Measurements from ENCODE around the gene RARB.

The RARB gene

DNA sequence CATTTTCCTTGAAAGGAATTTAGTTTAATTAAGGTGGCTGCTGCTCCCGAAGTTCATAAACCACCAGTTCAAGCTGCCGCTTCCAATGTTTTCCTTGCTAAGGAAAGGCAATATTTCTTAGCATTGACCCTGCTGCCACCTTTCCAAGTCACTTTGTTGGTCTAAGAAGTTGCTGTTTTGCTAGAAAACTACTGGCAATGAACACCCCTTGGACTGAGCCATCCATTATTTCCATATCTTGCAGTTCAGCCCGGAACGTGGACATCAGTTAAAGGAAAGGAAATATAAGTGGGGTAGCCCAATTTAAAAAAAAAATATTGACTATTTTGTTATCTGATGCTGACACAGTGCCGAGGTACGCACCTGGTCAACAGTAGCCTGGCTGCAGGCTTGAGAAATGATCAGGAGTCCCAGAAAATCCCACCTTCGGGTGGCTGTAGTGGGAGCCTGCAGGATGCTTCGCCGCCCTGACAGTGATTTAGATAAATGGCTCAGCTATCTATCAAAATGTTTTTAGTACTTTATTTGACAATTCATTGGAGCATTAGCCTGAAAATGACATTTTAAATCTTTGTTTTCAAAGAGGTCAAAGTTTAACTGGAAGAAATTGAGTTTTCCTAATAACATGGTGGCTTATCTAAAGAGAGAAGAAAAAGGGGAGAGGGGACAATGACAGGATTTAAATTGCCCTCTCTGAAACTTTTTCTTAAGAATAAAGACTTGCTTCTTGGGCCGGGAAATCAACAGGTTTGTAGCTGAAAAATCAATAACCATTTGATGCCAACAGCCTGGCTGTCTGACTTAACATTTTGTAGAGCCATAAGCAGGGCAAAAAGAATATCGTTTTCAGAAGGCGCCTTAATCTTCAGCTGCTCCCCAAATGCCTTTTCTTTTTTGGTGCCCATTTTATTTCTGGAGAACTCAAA lies 1.6 kb downstream of the RARB start:
- H3K27ac ChIP-seq, result no peak overlapping the region
- TF ChIP-seq ZFX (IDR thresholded peaks at IDR 0.05), result no peak
- TF ChIP-seq, protein P1, sequence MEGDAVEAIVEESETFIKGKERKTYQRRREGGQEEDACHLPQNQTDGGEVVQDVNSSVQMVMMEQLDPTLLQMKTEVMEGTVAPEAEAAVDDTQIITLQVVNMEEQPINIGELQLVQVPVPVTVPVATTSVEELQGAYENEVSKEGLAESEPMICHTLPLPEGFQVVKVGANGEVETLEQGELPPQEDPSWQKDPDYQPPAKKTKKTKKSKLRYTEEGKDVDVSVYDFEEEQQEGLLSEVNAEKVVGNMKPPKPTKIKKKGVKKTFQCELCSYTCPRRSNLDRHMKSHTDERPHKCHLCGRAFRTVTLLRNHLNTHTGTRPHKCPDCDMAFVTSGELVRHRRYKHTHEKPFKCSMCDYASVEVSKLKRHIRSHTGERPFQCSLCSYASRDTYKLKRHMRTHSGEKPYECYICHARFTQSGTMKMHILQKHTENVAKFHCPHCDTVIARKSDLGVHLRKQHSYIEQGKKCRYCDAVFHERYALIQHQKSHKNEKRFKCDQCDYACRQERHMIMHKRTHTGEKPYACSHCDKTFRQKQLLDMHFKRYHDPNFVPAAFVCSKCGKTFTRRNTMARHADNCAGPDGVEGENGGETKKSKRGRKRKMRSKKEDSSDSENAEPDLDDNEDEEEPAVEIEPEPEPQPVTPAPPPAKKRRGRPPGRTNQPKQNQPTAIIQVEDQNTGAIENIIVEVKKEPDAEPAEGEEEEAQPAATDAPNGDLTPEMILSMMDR (conservative IDR thresholded peaks at IDR 0.05), result no peak

- TF ChIP-seq ZFX (IDR thresholded peaks at IDR 0.05), result no peak
- TF ChIP-seq, protein P1 (conservative IDR thresholded peaks at IDR 0.05), result no peak
- no peak overlapping the region for H3K27ac ChIP-seq
Observed at GRCh38 chr3:25430287-25430934, 2.3 kb downstream of the RARB start.

DNA sequence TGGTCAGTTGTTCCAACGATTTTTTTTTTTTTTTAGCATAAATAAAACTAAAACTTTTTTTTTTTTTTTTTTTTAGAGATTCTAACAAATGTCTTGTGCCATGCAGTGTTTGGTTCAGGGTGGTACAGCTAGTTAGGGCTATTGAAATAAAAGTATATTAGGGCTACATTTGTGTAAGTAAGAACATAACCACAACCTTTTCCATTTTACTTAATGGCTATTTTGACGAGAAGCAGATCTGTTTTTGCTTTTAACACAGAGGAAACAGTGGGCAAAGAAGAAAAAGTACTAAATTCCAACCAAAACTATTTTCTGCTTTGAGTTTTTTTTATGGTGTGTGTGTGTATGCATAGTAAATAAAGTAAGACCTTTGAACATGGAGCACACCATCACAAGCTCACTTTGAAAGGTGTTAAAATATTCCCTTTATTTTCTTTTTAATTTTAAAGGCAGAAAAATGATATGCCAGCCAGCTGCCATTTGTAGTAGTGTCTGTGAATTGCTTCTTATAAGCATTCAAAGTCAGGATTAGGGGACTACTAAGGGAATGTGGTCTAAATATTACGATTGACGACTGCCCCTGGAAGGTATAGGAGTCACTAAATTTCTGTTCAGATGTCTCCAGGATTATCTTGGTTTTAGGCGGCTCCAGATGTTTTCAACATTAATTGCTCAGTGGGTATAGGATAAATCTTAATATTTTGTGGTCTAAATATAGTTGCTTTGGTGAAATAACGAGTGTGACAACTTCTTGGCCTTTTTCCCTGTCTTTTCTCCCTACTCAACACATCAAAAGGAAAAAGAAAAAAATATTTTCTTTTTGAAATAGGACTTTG lies 3.1 kb downstream of the RARB start:
- TF ChIP-seq, protein P1 (conservative IDR thresholded peaks at IDR 0.05), result no peak
- TF ChIP-seq ZFX (IDR thresholded peaks at IDR 0.05), result no peak
- H3K27ac ChIP-seq, result no peak overlapping the region

- TF ChIP-seq ZFX (IDR thresholded peaks at IDR 0.05), result no peak
- TF ChIP-seq, protein P1 (conservative IDR thresholded peaks at IDR 0.05), result no peak
- no peak overlapping the region for H3K27ac ChIP-seq
Observed at GRCh38 chr3:25432176-25432720, 4.2 kb downstream of the RARB start.

- TF ChIP-seq ZFX (IDR thresholded peaks at IDR 0.05), result no peak
- TF ChIP-seq, protein P1 (conservative IDR thresholded peaks at IDR 0.05), result no peak
- H3K27ac ChIP-seq, result no peak overlapping the region
Observed at GRCh38 chr3:25433106-25433505, 5.0 kb downstream of the RARB start.

DNA sequence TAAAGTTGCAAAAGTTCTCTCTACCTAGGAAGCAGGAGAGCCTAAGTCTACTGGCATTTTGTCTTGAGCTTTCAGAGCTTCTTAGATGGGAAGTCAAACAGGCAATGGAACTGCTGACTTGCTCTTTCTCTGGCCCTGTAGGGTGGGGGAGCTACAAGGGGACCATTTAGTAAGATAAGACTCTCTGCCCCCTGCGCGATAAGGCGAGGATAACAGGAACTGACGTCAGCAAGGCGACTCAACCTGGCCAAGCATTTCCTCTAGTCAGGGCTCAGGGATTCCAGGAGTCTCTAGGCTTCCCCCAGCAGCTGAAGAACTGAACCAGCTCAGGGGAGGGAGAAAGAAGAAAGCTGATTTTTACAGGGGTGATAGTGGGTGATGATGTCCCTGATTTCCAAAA lies 5.8 kb downstream of the RARB start:
- no peak overlapping the region for H3K27ac ChIP-seq

More for the DNA sequence above, 5.8 kb downstream of the RARB start:
- no peak for TF ChIP-seq ZFX (IDR thresholded peaks at IDR 0.05)
- TF ChIP-seq, protein P1 (conservative IDR thresholded peaks at IDR 0.05), result no peak
